Endothelial cell of umbilical vein (primary cell): Measurements from ENCODE around the gene SHOX. TPM values are rescaled to one million over a fixed set of nuclear protein-coding genes. Genes with fewer than 3 reads are reported as not detected.

Source experiments
- BruUV-seq: library from RNA; stranded (reverse); fragments of 400-500 nt; replicated peaks from 2 replicates; lab custom pipeline; 2021; lab: Mats Ljungman, UMichigan
- CTCF ChIA-PET: fragments of 300-600, 350-600 bp; sonication (Branson Sonifier 250); formaldehyde crosslinking; loops from one replicate; lab custom pipeline; 2021; ENCODE audit warnings: antibody characterized with exemption, inconsistent platforms; lab: Charles Lee
- POLR2A ChIA-PET: fragments of 300-600, 350-600 bp; sonication (Branson Sonifier 250); formaldehyde crosslinking; loops from one replicate; lab custom pipeline; 2021; ENCODE audit warnings: antibody characterized with exemption, inconsistent platforms; lab: Charles Lee
- DNase-seq: peaks from one replicate; pipeline ENCODE4 v3.0.0-alpha.2; 2011; ENCODE audit warnings: low read depth, low spot score
- FAIRE-seq: peaks from 2 replicates; lab custom pipeline; 2011; peaks lifted over from hg19 to GRCh38; lab: Jason Lieb, UNC
- H2AFZ ChIP-seq: 2 replicates; pipeline ENCODE4 v1.6.0; 2012; ENCODE audit warnings: low read depth, low read length, control low read depth, inconsistent platforms
- H3K27ac ChIP-seq: 2 replicates; pipeline ENCODE4 v1.5.1; 2011; ENCODE audit warnings: low read depth, mild to moderate bottlenecking, control low read depth, low read length, moderate library complexity; ENCODE audit not compliant: insufficient read depth
- H3K27me3 ChIP-seq, 2 experiments: 2 replicates each; pipeline versions ENCODE4 v1.6.0 to v1.6.1; 2011; ENCODE audit warnings: low read length in 2 of 2, mixed read lengths in 1 of 2; ENCODE audit not compliant: control insufficient read depth in 2 of 2, insufficient read depth in 2 of 2
- H3K36me3 ChIP-seq, 2 experiments: 2 replicates in 1 of 2; 3 replicates in 1 of 2; pipeline ENCODE4 v1.5.1; 2011; ENCODE audit warnings: low read length in 2 of 2, mild to moderate bottlenecking in 1 of 2, moderate library complexity in 1 of 2; ENCODE audit not compliant: control insufficient read depth in 2 of 2, insufficient read depth in 2 of 2; ENCODE audit errors: extremely low read depth in 1 of 2
- H3K4me1 ChIP-seq: 3 replicates; pipeline ENCODE4 v1.5.1; 2011; ENCODE audit warnings: mild to moderate bottlenecking, low read length; ENCODE audit not compliant: control insufficient read depth, insufficient read depth; ENCODE audit errors: extremely low read depth
- H3K4me2 ChIP-seq: 2 replicates; pipeline ENCODE4 v1.6.1; 2011; ENCODE audit warnings: low read length, control low read depth, mixed read lengths; ENCODE audit not compliant: insufficient read depth
- H3K4me3 ChIP-seq, 3 experiments: fragments of 200-600 bp in 1 of 3; sonication (generic), shearing (Covaris generic) in 1 of 3; replicated peaks in 1 of 3; 2 replicates each; pipeline ENCODE4 v1.5.1; 2011 to 2016; ENCODE audit warnings: control low read depth in 3 of 3, low read length in 3 of 3, mild to moderate bottlenecking in 2 of 3, inconsistent platforms in 1 of 3, low read depth in 1 of 3, moderate library complexity in 1 of 3; ENCODE audit not compliant: insufficient read depth in 1 of 3
- H3K79me2 ChIP-seq: 2 replicates; pipeline ENCODE4 v1.6.0; 2012; ENCODE audit warnings: low read length, inconsistent platforms; ENCODE audit not compliant: control insufficient read depth, insufficient read depth
- H3K9ac ChIP-seq: replicated peaks from 2 replicates; pipeline ENCODE3; 2011; ENCODE audit warnings: low read length, control low read depth; ENCODE audit not compliant: insufficient read depth; ENCODE audit errors: extremely low read depth
- H3K9me1 ChIP-seq: replicated peaks from 3 replicates; pipeline ENCODE4 v1.6.0; 2011; ENCODE audit warnings: mild to moderate bottlenecking, low read length; ENCODE audit not compliant: control insufficient read depth, insufficient read depth; ENCODE audit errors: extremely low read depth
- H3K9me3 ChIP-seq: replicated peaks from 2 replicates; pipeline ENCODE4 v1.5.1; 2012; ENCODE audit warnings: low read length, inconsistent platforms; ENCODE audit not compliant: control insufficient read depth, insufficient read depth
- H4K20me1 ChIP-seq: replicated peaks from 2 replicates; pipeline ENCODE3; 2011; ENCODE audit warnings: mild to moderate bottlenecking, low read length; ENCODE audit not compliant: control insufficient read depth, insufficient read depth; ENCODE audit errors: extremely low read depth
- CTCF ChIP-seq, 2 donors: IDR thresholded peaks; 1 replicate in 1 of 2; 2 replicates in 1 of 2; pipeline ENCODE4 v1.5.1; 2011; ENCODE audit warnings: low read length in 2 of 2, mild to moderate bottlenecking in 2 of 2, moderate library complexity in 2 of 2, control low read depth in 1 of 2, inconsistent platforms in 1 of 2, low read depth in 1 of 2; ENCODE audit not compliant: insufficient read depth in 1 of 2; ENCODE audit errors: extremely low read depth in 1 of 2
- EZH2 ChIP-seq: IDR thresholded peaks from 2 replicates; pipeline ENCODE4 v1.6.1; 2012; ENCODE audit warnings: borderline replicate concordance, low read depth, mild to moderate bottlenecking, moderate library complexity, low read length, inconsistent platforms; ENCODE audit not compliant: severe bottlenecking
- FOS ChIP-seq: IDR thresholded peaks from 2 replicates; pipeline ENCODE4 v1.6.1; 2011; ENCODE audit warnings: mild to moderate bottlenecking, low read length, moderate library complexity, borderline replicate concordance; ENCODE audit not compliant: insufficient read depth
- GATA2 ChIP-seq: IDR thresholded peaks from 2 replicates; pipeline ENCODE4 v1.7.0; 2011; ENCODE audit warnings: low read depth, mild to moderate bottlenecking, moderate library complexity, mixed read lengths, low read length; ENCODE audit not compliant: insufficient read length, insufficient read depth
- JUN ChIP-seq: IDR thresholded peaks from 2 replicates; pipeline ENCODE4 v1.6.1; 2011; ENCODE audit warnings: borderline replicate concordance, low read depth; ENCODE audit not compliant: insufficient read length, insufficient read depth
- MAX ChIP-seq: IDR thresholded peaks from 2 replicates; pipeline ENCODE4 v1.6.1; 2011; ENCODE audit not compliant: insufficient read depth, insufficient read length
- MYC ChIP-seq: IDR thresholded peaks from one replicate; pipeline ENCODE4 v1.6.1; 2011; ENCODE audit warnings: mild to moderate bottlenecking, low read depth, low read length
- POLR2A ChIP-seq: IDR thresholded peaks from 2 replicates; pipeline ENCODE4 v1.6.1; 2012; ENCODE audit warnings: low read depth, mild to moderate bottlenecking, control low read depth, low read length
- POLR2AphosphoS5 ChIP-seq: IDR thresholded peaks from 2 replicates; pipeline ENCODE4 v1.6.1; 2012; ENCODE audit warnings: low read depth, mild to moderate bottlenecking, control low read depth, low read length, moderate library complexity; ENCODE audit not compliant: insufficient read depth
- dilution Hi-C: fragments of 300-500 bp; cut with MboI; formaldehyde crosslinking; loops from one replicate; pipeline ENCODE4 v1.15.0; 2019; ENCODE audit warnings: low sequenced_read_pairs; ENCODE audit not compliant: extremely low pct_ligation_motif_present
- intact Hi-C: fragments of 100-400 bp; cut with micrococcal nuclease; formaldehyde crosslinking; loops from one replicate; pipeline ENCODE4 v1.10.0; 2022
- polyA plus RNA-seq, 4 experiments: library from polyadenylated mRNA; depleted of rRNA in 3 of 4; stranded (reverse) in 3 of 4; unstranded in 1 of 4; fragments of >200 nt; gene quantifications; 2 replicates each; pipeline versions ENCODE4 v1.2.1 to v1.2.3, GENCODE V29; 2011 to 2012; ENCODE audit warnings: missing spikeins in 1 of 4
- total RNA-seq: library from RNA; stranded (reverse); gene quantifications from 2 replicates; pipeline ENCODE4 v1.2.3, GENCODE V29; 2021

SHOX gene
- total and polyA plus RNA-seq, 2 donors (not counting 3 experiments of a cell fraction or from before 2014, with no cell fraction given), result not detected

GRCh38 chrX:619812-620531 is 10.6 kb upstream of the SHOX start:
- DNase-seq, result no peak
- Histone ChIP-seq H3K9me1 (no peaks in the 10 kb centered on the region), H3K9ac (no peak overlapping the region), H2AFZ (no peak overlapping the region), H3K36me3 (no peaks in the 10 kb centered on the region), H3K79me2 (no peaks in the 10 kb centered on the region), H3K4me2 (no peak overlapping the region), H4K20me1 (no peaks in the 10 kb centered on the region), H3K4me1 (no peaks in the 10 kb centered on the region), H3K27me3 (peaks cover 8 to 13% of the 10 kb centered on the region in 2 experiments), H3K4me3 (no peak overlapping the region), H3K27ac (no peak overlapping the region), H3K9me3 (no peaks in the 10 kb centered on the region)
- TF ChIP-seq GATA2 (no peak), FOS (no peak), POLR2AphosphoS5 (no peak), MAX (no peak), EZH2 (no peak), POLR2A (no peak), MYC (no peak), CTCF (IDR thresholded peaks at IDR 0.05; ENCODE audit: extremely low read depth in 1 of 2, insufficient read depth in 1 of 2, low read depth in 1 of 2, low read length in 2 of 2) (no peak), JUN (no peak)
- dilution Hi-C loops, result no loop called here
- FAIRE-seq, result no peak
- ChIA-PET POLR2A (no interaction called here), CTCF (no interaction called here)
- BruUV-seq, result no TSS peak
- intact Hi-C loops, result no loop called here
